Epithelial cell of esophagus (primary cell): ENCODE data around the gene CSTF3.

Experiments
- DNase-seq: peaks from one replicate; pipeline ENCODE4 v3.0.0; 2010; ENCODE audit warnings: low read depth
- H3K4me3 ChIP-seq: 2 replicates; pipeline ENCODE4 v1.5.1; 2011; ENCODE audit warnings: mild to moderate bottlenecking, low read length, control low read depth
- CTCF ChIP-seq: IDR thresholded peaks from 2 replicates; pipeline ENCODE4 v1.5.1; 2011; ENCODE audit warnings: low read depth, mild to moderate bottlenecking, low read length, control low read depth, inconsistent platforms; ENCODE audit not compliant: insufficient read depth; ENCODE audit errors: missing control alignments

CSTF3 gene

GRCh38 chr11:33191467-33191866, 30.2 kb upstream of the CSTF3 start:
- no peak for DNase-seq
- H3K4me3 ChIP-seq: no peak overlapping the region
- no peak for TF ChIP-seq CTCF

GRCh38 chr11:33187998-33188722, 26.9 kb upstream of the CSTF3 start:
- no peak for TF ChIP-seq CTCF
- DNase-seq: no peak
- no peak overlapping the region for H3K4me3 ChIP-seq

GRCh38 chr11:33185756-33186155, 24.5 kb upstream of the CSTF3 start:
- no peak for TF ChIP-seq CTCF
- no peak overlapping the region for H3K4me3 ChIP-seq
- no peak for DNase-seq

GRCh38 chr11:33182246-33182878, 21.1 kb upstream of the CSTF3 start:
- TF ChIP-seq CTCF: no peak
- H3K4me3 ChIP-seq: no peak overlapping the region
- DNase-seq: no peak

- no peak for DNase-seq
- no peak overlapping the region for H3K4me3 ChIP-seq
- TF ChIP-seq CTCF: no peak
Observed at GRCh38 chr11:33179348-33179803, 18.1 kb upstream of the CSTF3 start.

- no peak overlapping the region for H3K4me3 ChIP-seq
- no peak for DNase-seq
- no peak for TF ChIP-seq CTCF
Observed at GRCh38 chr11:33178443-33179180, 17.3 kb upstream of the CSTF3 start.
